NCI-H524 (cell line): ENCODE data around the gene TMEM147.
A peak's percentile ranks its signal among the peaks of the same experiment; 100 is the strongest.
"Not testable (repeated sequence)": the region's sequence is repeated elsewhere in the genome, so short reads cannot be mapped to it uniquely, and the experiment has no call there.

Experiments
- DNase-seq, 2 experiments: peaks; one replicate each; lab custom pipeline; 2025; lab: John Stamatoyannopoulos, UW

TMEM147 gene

GRCh38 chr19:35563207-35563829 lies 17.9 kb downstream of the TMEM147 start, which contains the start of gene ATP4A:
TSS of gene ATP4A (minus strand) at chr19:35563658. CDS start at chr19:35563629, 29 bp downstream.
- DNase-seq: no peak

- DNase-seq: no peak
Measured at GRCh38 chr19:35565016-35565856, 19.8 kb downstream of the TMEM147 start.

GRCh38 chr19:35566738-35567137 lies 21.3 kb downstream of the TMEM147 start:
- no peak for DNase-seq

- no peak for DNase-seq
Measured at GRCh38 chr19:35569281-35569781, 23.9 kb downstream of the TMEM147 start.

GRCh38 chr19:35571406-35571965 lies 26.1 kb downstream of the TMEM147 start:
- DNase-seq: no peak

- DNase-seq: no peak
Measured at GRCh38 chr19:35577918-35578317, 32.5 kb downstream of the TMEM147 start.

- no peak for DNase-seq
Measured at GRCh38 chr19:35578707-35579106, 33.3 kb downstream of the TMEM147 start.

GRCh38 chr19:35582760-35583159 lies 37.3 kb downstream of the TMEM147 start:
- DNase-seq: no peak

GRCh38 chr19:35585848-35586247 lies 40.4 kb downstream of the TMEM147 start, which contains the start of gene PMIS2:
TSS of gene PMIS2 (plus strand) at chr19:35586173. CDS start at chr19:35586260, 87 bp downstream.
- no peak for DNase-seq

GRCh38 chr19:35587321-35587720 lies 41.9 kb downstream of the TMEM147 start:
- DNase-seq: no peak

- no peak for DNase-seq
Measured at GRCh38 chr19:35590875-35591274, 45.4 kb downstream of the TMEM147 start.

GRCh38 chr19:35592226-35592625 lies 46.8 kb downstream of the TMEM147 start:
- DNase-seq: peak in 1 of 2 experiments; percentile 33

- DNase-seq: not testable (repeated sequence)
Measured at GRCh38 chr19:35595026-35595425, 49.6 kb downstream of the TMEM147 start.

- no peak for DNase-seq
Measured at GRCh38 chr19:35595928-35596327, 50.5 kb downstream of the TMEM147 start.

- peak in 1 of 2 experiments; percentile 13 for DNase-seq
Measured at GRCh38 chr19:35596366-35596999, 51.1 kb downstream of the TMEM147 start.
